Naive thymus-derived CD8-positive, alpha-beta T cell (primary cell): Measurements from ENCODE around the gene OSBPL7. TPM values are rescaled to one million over a fixed set of nuclear protein-coding genes. Genes with fewer than 3 reads are reported as not detected.

Experiments used
- ATAC-seq, 2 donors: fragments of 150-1000 bp; cut with Tn5 transposase in 1 of 2; sonication (Bioruptor Pico), chemical (Tn5 transposase) in 1 of 2; 1 replicate in 1 of 2; 2 replicates in 1 of 2; pipeline ENCODE4 v1.10.0; 2021; ENCODE audit warnings: mild to moderate bottlenecking in 2 of 2, moderate library complexity in 2 of 2
- POLR2A ChIA-PET: fragments of 350-600 bp; sonication (Branson Sonifier 250); formaldehyde crosslinking; loops from one replicate; lab custom pipeline; 2021; ENCODE audit warnings: antibody characterized with exemption; lab: Charles Lee
- DNase-seq, 10 donors: peaks; one replicate each; pipeline versions ENCODE4 v3.0.0 to v3.0.0-alpha.2; 2020 to 2022
- H3K27ac Mint-ChIP-seq, 10 donors: one replicate each; pipeline ENCODE4 v1.8.0; 2020 to 2022; ENCODE audit warnings: mild to moderate bottlenecking in 10 of 10, mixed read lengths in 10 of 10, moderate library complexity in 4 of 10, inconsistent platforms in 1 of 10
- H3K27me3 Mint-ChIP-seq, 5 donors: one replicate each; pipeline ENCODE4 v1.8.0; 2021 to 2022; ENCODE audit warnings: mixed read lengths in 5 of 5
- H3K36me3 Mint-ChIP-seq, 3 donors: one replicate each; pipeline ENCODE4 v1.8.0; 2020 to 2022; ENCODE audit warnings: mixed read lengths in 3 of 3, mild to moderate bottlenecking in 2 of 3, inconsistent platforms in 1 of 3
- H3K4me1 Mint-ChIP-seq, 4 donors: one replicate each; pipeline ENCODE4 v1.8.0; 2021 to 2022; ENCODE audit warnings: mixed read lengths in 4 of 4
- H3K4me3 Mint-ChIP-seq, 10 donors: one replicate each; pipeline ENCODE4 v1.8.0; 2020 to 2022; ENCODE audit warnings: mild to moderate bottlenecking in 10 of 10, mixed read lengths in 10 of 10, moderate library complexity in 6 of 10, inconsistent platforms in 1 of 10
- H3K9me3 Mint-ChIP-seq, 9 donors: one replicate each; pipeline ENCODE4 v1.8.0; 2020 to 2022; ENCODE audit warnings: mixed read lengths in 9 of 9, mild to moderate bottlenecking in 3 of 9, inconsistent platforms in 1 of 9, moderate library complexity in 1 of 9
- polyA plus RNA-seq, 3 donors: library from polyadenylated mRNA; unstranded; fragments of 300-500 nt; fragmentation: Illumina TruSeq; gene quantifications; one replicate each; pipeline ENCODE4 v1.2.3, GENCODE V29; 2021
- total RNA-seq, 8 experiments: library from RNA in 2 of 8; stranded (reverse) in 2 of 8; gene quantifications; one replicate each; pipeline ENCODE4 v1.2.3 and lab custom pipeline; 2021 to 2026

Gene OSBPL7
- total and polyA plus RNA-seq, 5 experiments from 2014 or later = 3.6 to 48.1 (median 6.8) TPM

- peaks cover 0 to 6% (median 0%) of the 10 kb centered on the region in 3 donors for H3K36me3 Mint-ChIP-seq
- H3K4me1 Mint-ChIP-seq = peaks cover 25 to 59% (median 42%) of the 10 kb centered on the region in 4 donors
- POLR2A ChIA-PET = interaction anchor here (0.6 to 15.9 kb wide), 3 partner anchors 10 to 55 kb away, joined by 3 to 203 read pairs (median 5); partner anchors contain the start of gene SP2
- peak overlapping the region in 2 of 10 donors; percentile 21 to 41 for H3K27ac Mint-ChIP-seq
- DNase-seq (no peak), ATAC-seq (no peak)
- H3K27me3 Mint-ChIP-seq = no peaks in the 10 kb centered on the region
- H3K9me3 Mint-ChIP-seq = no peaks in the 10 kb centered on the region
- H3K4me3 Mint-ChIP-seq = no peak overlapping the region
Measured at GRCh38 chr17:47837401-47838039, 15.9 kb upstream of the OSBPL7 start.

DNA sequence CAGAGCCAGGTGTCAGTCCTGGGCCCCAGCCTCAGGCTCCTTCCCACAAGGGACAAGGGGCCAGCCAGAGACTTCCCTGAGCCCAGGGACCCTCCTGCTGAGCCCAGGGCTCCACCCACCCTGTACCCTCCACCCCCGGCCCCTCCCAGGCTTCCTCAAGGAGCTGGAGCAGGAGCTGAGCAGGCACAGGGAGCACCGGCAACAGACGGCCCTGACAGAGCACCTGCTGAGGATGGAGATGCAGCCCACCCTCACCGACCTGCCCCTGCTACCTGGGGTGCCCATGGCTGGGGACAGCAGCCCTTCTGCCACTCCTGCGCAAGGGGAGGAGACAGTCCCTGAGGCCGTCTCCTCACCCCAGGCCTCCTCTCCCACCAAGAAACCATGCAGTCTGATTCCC, 15.0 kb upstream of the OSBPL7 start:
- H3K27ac Mint-ChIP-seq = no peak overlapping the region
- no peak overlapping the region for H3K4me3 Mint-ChIP-seq
- H3K4me1 Mint-ChIP-seq = peaks cover 29 to 59% (median 41%) of the 10 kb centered on the region in 4 donors
- H3K27me3 Mint-ChIP-seq = no peaks in the 10 kb centered on the region
- H3K9me3 Mint-ChIP-seq = no peaks in the 10 kb centered on the region
- POLR2A ChIA-PET = interaction anchor here (15.9 kb wide), 1 partner anchor 56 kb away, joined by 203 read pairs; the partner anchor contains the start of gene SP2
- ATAC-seq = no peak
- DNase-seq = no peak
- peaks cover 0 to 6% (median 0%) of the 10 kb centered on the region in 3 donors for H3K36me3 Mint-ChIP-seq

DNA sequence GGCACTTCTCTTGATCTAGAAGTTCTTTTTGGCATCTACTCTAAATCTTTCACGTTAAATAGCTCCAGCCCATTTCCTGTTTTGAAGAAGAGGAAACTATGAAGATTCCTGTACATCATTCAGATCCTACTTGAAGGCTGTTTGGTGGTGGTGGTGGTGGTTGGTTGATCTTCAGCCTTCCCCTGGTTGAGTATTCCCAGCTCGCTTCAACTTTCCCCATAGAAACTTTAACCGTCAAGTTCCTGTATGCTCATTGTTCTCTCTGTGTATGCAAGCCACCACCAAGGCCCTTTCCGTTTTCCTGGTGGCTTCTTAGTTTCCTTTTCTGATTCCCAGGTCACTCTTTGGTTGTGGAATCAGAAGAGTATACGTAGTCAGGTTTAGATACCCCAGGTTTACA, 13.2 kb upstream of the OSBPL7 start:
- Mint-ChIP-seq H3K27ac (peak overlapping the region; percentile 23 to 87 (median 68)), H3K27me3 (no peaks in the 10 kb centered on the region), H3K4me1 (peaks cover 27 to 61% (median 46%) of the 10 kb centered on the region in 4 donors), H3K36me3 (peaks cover 0 to 6% (median 0%) of the 10 kb centered on the region in 3 donors), H3K4me3 (peak overlapping the region in 8 of 10 donors; percentile 17 to 61 (median 43)), H3K9me3 (no peaks in the 10 kb centered on the region)
- POLR2A ChIA-PET = interaction anchor here (0.7 to 1.5 kb wide), 2 partner anchors 61 to 606 kb away, joined by 3 to 7 read pairs; partner anchors contain the start of gene SP2
- ATAC-seq (no peak), DNase-seq (no peak)

GRCh38 chr17:47831934-47832327, 10.3 kb upstream of the OSBPL7 start:
- Mint-ChIP-seq H3K27ac (peak overlapping the region; percentile 93 to 100 (median 96)), H3K4me1 (peaks cover 23 to 64% (median 54%) of the 10 kb centered on the region in 4 donors), H3K9me3 (no peaks in the 10 kb centered on the region), H3K27me3 (no peaks in the 10 kb centered on the region), H3K36me3 (peaks cover 0 to 22% (median 0%) of the 10 kb centered on the region in 3 donors), H3K4me3 (peak overlapping the region; percentile 92 to 99 (median 98))
- ATAC-seq = peak in 1 of 2 donors; percentile 6
- POLR2A ChIA-PET = interaction anchor here (0.6 to 3.3 kb wide), 15 partner anchors 8 to 546 kb away, joined by 3 to 37 read pairs (median 4); partner anchors contain the start of genes CDK5RAP3, KPNB1, OSBPL7 and PNPO
- no peak for DNase-seq

DNA sequence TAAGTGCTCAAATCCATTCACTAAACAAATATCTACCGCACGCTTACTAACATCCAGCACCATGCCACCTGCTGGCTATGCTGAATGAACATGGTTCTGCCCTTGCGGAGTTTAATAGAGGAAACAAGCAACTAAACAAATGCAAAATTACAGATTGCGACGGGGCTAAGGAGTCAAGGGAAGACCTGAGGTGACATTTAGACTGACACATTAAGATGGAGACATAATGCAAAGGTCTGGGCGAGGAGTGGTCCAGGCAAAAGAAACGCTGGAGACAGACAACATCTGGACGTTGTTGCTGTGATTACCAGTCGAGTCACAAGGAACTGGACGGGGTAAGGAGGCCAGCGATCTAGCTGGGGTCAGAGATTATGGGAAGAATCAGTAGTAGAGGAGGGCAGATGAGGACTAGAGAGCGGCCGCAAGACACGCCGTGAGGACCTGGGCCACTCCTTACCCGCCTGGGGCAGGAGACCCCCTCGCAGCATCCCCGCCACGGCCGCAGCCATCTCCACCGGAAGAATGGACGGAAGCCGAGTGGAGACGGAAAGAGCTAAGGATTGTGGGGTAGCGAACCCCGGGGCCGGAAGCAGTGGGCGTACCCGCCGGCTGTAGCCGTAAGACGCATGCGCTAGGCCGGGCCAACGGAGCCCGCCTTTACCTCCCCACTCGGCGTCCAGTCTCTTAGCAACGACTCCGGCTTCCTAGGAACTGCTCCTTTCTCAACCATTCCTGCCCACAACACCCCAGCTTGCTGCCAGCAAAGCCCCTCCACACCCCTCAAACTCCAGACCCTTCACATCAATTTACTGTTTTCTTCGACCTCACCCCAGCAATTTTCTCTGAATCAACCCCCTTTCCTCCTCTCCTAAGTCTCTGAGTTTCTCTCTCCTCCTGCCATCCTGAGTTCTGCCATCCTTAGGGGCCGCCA, 9.7 kb upstream of the OSBPL7 start, which contains the start of the genes LRRC46 and MRPL10:
LRRC46 (plus strand) TSS at position 668 of the 931 bp plus-strand sequence. CDS start 320 bp downstream, outside the sequence.
MRPL10 (minus strand) TSS at position 539 of the 931 bp plus-strand sequence; CDS start at position 509, 30 bp downstream.
- H3K36me3 Mint-ChIP-seq = peaks cover 0 to 29% (median 5%) of the 10 kb centered on the region in 3 donors
- no peaks in the 10 kb centered on the region for H3K27me3 Mint-ChIP-seq
- POLR2A ChIA-PET = interaction anchor here (0.6 to 3.3 kb wide), 16 partner anchors 9 to 546 kb away, joined by 3 to 37 read pairs (median 4); partner anchors contain the start of genes CDK5RAP3, KPNB1, OSBPL7 and PNPO
- no peaks in the 10 kb centered on the region for H3K9me3 Mint-ChIP-seq
- ATAC-seq (peak; percentile 91 to 93), DNase-seq (peak; percentile 82 to 94 (median 89))
- H3K27ac Mint-ChIP-seq = peak within 1 kb of the TSS; percentile 93 to 100 (median 96)
- H3K4me1 Mint-ChIP-seq = peaks cover 23 to 64% (median 54%) of the 10 kb centered on the region in 4 donors
- H3K4me3 Mint-ChIP-seq = peak within 1 kb of the TSS; percentile 92 to 99 (median 98)

- Mint-ChIP-seq H3K4me1 (peaks cover 23 to 58% (median 52%) of the 10 kb centered on the region in 4 donors), H3K4me3 (peak overlapping the region; percentile 92 to 99 (median 98)), H3K27me3 (no peaks in the 10 kb centered on the region), H3K27ac (peak overlapping the region; percentile 93 to 100 (median 96)), H3K36me3 (peaks cover 0 to 36% (median 5%) of the 10 kb centered on the region in 3 donors), H3K9me3 (no peaks in the 10 kb centered on the region)
- no peak for ATAC-seq
- no peak for DNase-seq
- POLR2A ChIA-PET = interaction anchor here (1.1 to 3.3 kb wide), 8 partner anchors 9 to 277 kb away, joined by 3 to 37 read pairs (median 4); partner anchors contain the start of genes KPNB1, OSBPL7, SCRN2 and SNX11
Measured at GRCh38 chr17:47830396-47831002, 8.9 kb upstream of the OSBPL7 start.

DNA sequence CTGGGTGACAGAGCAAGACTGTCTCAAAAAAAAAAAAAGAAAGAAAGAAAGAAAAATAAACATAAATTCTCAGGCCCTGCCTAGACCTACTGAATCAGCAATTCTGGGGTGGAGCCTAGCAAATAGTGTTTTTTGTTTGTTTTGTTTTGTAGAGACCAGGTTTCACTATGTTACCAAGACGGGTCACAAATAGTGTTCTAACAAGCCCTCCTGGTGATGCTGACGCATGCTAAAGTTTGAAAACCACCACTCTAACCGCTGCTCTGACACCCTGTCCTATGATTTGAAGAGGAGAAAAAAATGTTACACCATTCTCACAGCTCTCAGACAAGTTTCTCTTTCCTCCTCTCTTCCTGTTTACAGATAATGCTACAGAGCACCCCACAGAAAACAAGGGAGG, 8.3 kb upstream of the OSBPL7 start:
- peaks cover 21 to 53% (median 46%) of the 10 kb centered on the region in 4 donors for H3K4me1 Mint-ChIP-seq
- peak in 4 of 10 donors; percentile 31 to 61 (median 34) for DNase-seq

GRCh38 chr17:47823519-47823918, 1.9 kb upstream of the OSBPL7 start:
- H3K4me3 Mint-ChIP-seq = no peak overlapping the region

More for the DNA sequence above, 8.3 kb upstream of the OSBPL7 start:
- H3K4me3 Mint-ChIP-seq = peak overlapping the region; percentile 30 to 99 (median 92)
- H3K9me3 Mint-ChIP-seq = no peaks in the 10 kb centered on the region
- ATAC-seq = peak; percentile 8 to 11
- peaks cover 0 to 41% (median 7%) of the 10 kb centered on the region in 3 donors for H3K36me3 Mint-ChIP-seq
- POLR2A ChIA-PET = interaction anchor here (3.3 kb wide), 1 partner anchor 8 kb away, joined by 30 read pairs; the partner anchor contains the start of gene OSBPL7
- no peaks in the 10 kb centered on the region for H3K27me3 Mint-ChIP-seq
- peak overlapping the region in 9 of 10 donors; percentile 57 to 100 (median 89) for H3K27ac Mint-ChIP-seq

GRCh38 chr17:47822785-47823184, 1.2 kb upstream of the OSBPL7 start:
- H3K27ac Mint-ChIP-seq = peak overlapping the region in 4 of 10 donors; percentile 27 to 96 (median 83)
- POLR2A ChIA-PET = interaction anchor here (1.2 to 2.6 kb wide), 3 partner anchors 8 to 18 kb away, joined by 3 to 30 read pairs (median 10); partner anchors contain the start of genes LRRC46, MRPL10 and SCRN2
- peaks cover 0 to 50% (median 16%) of the 10 kb centered on the region in 3 donors for H3K36me3 Mint-ChIP-seq
- ATAC-seq (no peak), DNase-seq (no peak)
- no peaks in the 10 kb centered on the region for H3K27me3 Mint-ChIP-seq
- H3K4me1 Mint-ChIP-seq = peaks cover 10 to 30% (median 26%) of the 10 kb centered on the region in 4 donors
- no peaks in the 10 kb centered on the region for H3K9me3 Mint-ChIP-seq
- peak overlapping the region in 4 of 10 donors; percentile 19 to 42 (median 31) for H3K4me3 Mint-ChIP-seq

More at GRCh38 chr17:47823519-47823918, 1.9 kb upstream of the OSBPL7 start:
- DNase-seq = no peak
- H3K27ac Mint-ChIP-seq = peak overlapping the region in 1 of 10 donors; percentile 36
- H3K36me3 Mint-ChIP-seq = peaks cover 0 to 53% (median 15%) of the 10 kb centered on the region in 3 donors
- POLR2A ChIA-PET = no interaction called here
- H3K9me3 Mint-ChIP-seq = no peaks in the 10 kb centered on the region
- peaks cover 9 to 33% (median 30%) of the 10 kb centered on the region in 4 donors for H3K4me1 Mint-ChIP-seq
- no peak for ATAC-seq
- no peaks in the 10 kb centered on the region for H3K27me3 Mint-ChIP-seq

DNA sequence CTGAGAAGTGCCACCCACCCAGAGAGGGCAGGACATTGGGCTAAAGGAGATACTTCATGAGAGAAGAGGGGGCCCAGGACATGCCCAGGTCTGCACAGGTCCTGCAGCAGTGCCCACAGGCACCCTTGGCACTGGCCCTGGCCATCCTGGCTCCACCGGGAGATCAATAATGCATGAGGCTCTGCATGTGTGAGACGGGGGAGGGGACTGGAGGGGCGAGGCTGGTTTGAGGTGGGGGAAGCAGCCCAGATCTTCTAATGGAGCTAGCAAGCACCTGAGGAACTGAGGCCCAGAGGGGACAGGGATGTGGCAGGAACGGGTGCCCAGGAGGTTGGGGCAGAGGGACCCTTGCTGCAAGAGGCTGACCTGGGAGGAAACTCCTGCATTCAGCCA, 567 bp downstream of the OSBPL7 start:
- ATAC-seq = no peak

More for the DNA sequence above, 567 bp downstream of the OSBPL7 start:
- Mint-ChIP-seq H3K4me1 (peaks cover 12 to 30% (median 26%) of the 10 kb centered on the region in 4 donors), H3K27me3 (no peaks in the 10 kb centered on the region), H3K4me3 (peak overlapping the region; percentile 92 to 99 (median 98)), H3K36me3 (peaks cover 0 to 47% (median 14%) of the 10 kb centered on the region in 3 donors), H3K9me3 (no peaks in the 10 kb centered on the region), H3K27ac (peak overlapping the region; percentile 74 to 96 (median 94))
- POLR2A ChIA-PET = interaction anchor here (0.6 to 2.6 kb wide), 6 partner anchors 8 to 149 kb away, joined by 3 to 30 read pairs (median 6); partner anchors contain the start of genes LRRC46, MRPL10, SCRN2 and SP2
- no peak for DNase-seq
